Mesenchymal stem cell (in vitro differentiated cells and primary cell): ENCODE measurements around the gene KRTAP10-11.

Experiments
- DNase-seq: peaks from one replicate; pipeline ENCODE4 v3.0.0-alpha.2; 2013
- H2AFZ ChIP-seq: one replicate; pipeline ENCODE4 v1.6.1; 2013; ENCODE audit warnings: low read depth, mild to moderate bottlenecking, control low read depth, inconsistent platforms, low read length, moderate library complexity
- H2AK5ac ChIP-seq: 2 replicates; pipeline ENCODE4 v1.6.1; 2013; ENCODE audit warnings: low read length, moderate library complexity, mild to moderate bottlenecking, inconsistent platforms; ENCODE audit not compliant: severe bottlenecking
- H2BK120ac ChIP-seq: one replicate; pipeline ENCODE4 v1.6.1; 2013; ENCODE audit warnings: low read depth, mild to moderate bottlenecking, inconsistent platforms, low read length, moderate library complexity
- H2BK12ac ChIP-seq, 2 experiments: one replicate each; pipeline ENCODE4 v1.6.1; 2013; ENCODE audit warnings: inconsistent platforms in 2 of 2, low read length in 2 of 2, mild to moderate bottlenecking in 2 of 2, moderate library complexity in 2 of 2, control low read depth in 1 of 2
- H2BK15ac ChIP-seq: one replicate; pipeline ENCODE4 v1.6.1; 2013; ENCODE audit warnings: mild to moderate bottlenecking, low read depth, inconsistent platforms; ENCODE audit not compliant: poor library complexity, severe bottlenecking
- H2BK5ac ChIP-seq: 2 replicates; pipeline ENCODE4 v1.6.1; 2013; ENCODE audit warnings: low read depth, mild to moderate bottlenecking, low read length, control low read depth, inconsistent platforms; ENCODE audit not compliant: poor library complexity, severe bottlenecking
- H3K14ac ChIP-seq, 2 experiments: one replicate each; pipeline ENCODE4 v1.6.1; 2013; ENCODE audit warnings: inconsistent platforms in 2 of 2, low read length in 2 of 2, control low read depth in 1 of 2, mild to moderate bottlenecking in 1 of 2, moderate library complexity in 1 of 2
- H3K18ac ChIP-seq, 2 experiments: one replicate each; pipeline ENCODE4 v1.6.1; 2013; ENCODE audit warnings: inconsistent platforms in 2 of 2, low read length in 2 of 2, control low read depth in 1 of 2, low read depth in 1 of 2, mild to moderate bottlenecking in 1 of 2
- H3K23ac ChIP-seq, 2 experiments: one replicate each; pipeline ENCODE4 v1.6.1; 2013; ENCODE audit warnings: inconsistent platforms in 2 of 2, low read length in 2 of 2, mild to moderate bottlenecking in 2 of 2, moderate library complexity in 2 of 2, control low read depth in 1 of 2
- H3K27ac ChIP-seq: 2 replicates; pipeline ENCODE4 v1.5.1; 2013; ENCODE audit warnings: mild to moderate bottlenecking, moderate library complexity, low read length, control low read depth, inconsistent platforms; ENCODE audit not compliant: poor library complexity, severe bottlenecking
- H3K27me3 ChIP-seq, 2 experiments: 2 replicates each; pipeline versions ENCODE4 v1.6.1 to v1.7.0; 2013; ENCODE audit warnings: low read length in 2 of 2, mild to moderate bottlenecking in 2 of 2, moderate library complexity in 2 of 2, control low read depth in 1 of 2, inconsistent platforms in 1 of 2; ENCODE audit not compliant: control insufficient read depth in 1 of 2, insufficient read depth in 1 of 2
- H3K36me3 ChIP-seq, 2 experiments: 2 replicates each; pipeline versions ENCODE4 v1.6.1 to v1.7.0; 2013; ENCODE audit warnings: low read length in 2 of 2, control low read depth in 1 of 2, inconsistent platforms in 1 of 2, low read depth in 1 of 2, mild to moderate bottlenecking in 1 of 2; ENCODE audit not compliant: insufficient read depth in 2 of 2, control insufficient read depth in 1 of 2
- H3K4ac ChIP-seq, 2 experiments: one replicate each; pipeline ENCODE4 v1.6.1; 2013; ENCODE audit warnings: inconsistent platforms in 2 of 2, low read length in 2 of 2, mild to moderate bottlenecking in 2 of 2, moderate library complexity in 2 of 2, control low read depth in 1 of 2, low read depth in 1 of 2
- H3K4me1 ChIP-seq: 2 replicates; pipeline ENCODE4 v1.6.1; 2013; ENCODE audit warnings: low read depth, low read length, control low read depth; ENCODE audit not compliant: control insufficient read depth, insufficient read depth
- H3K4me2 ChIP-seq: 2 replicates; pipeline ENCODE4 v1.6.1; 2013; ENCODE audit warnings: low read length, mild to moderate bottlenecking, inconsistent platforms; ENCODE audit not compliant: poor library complexity, severe bottlenecking
- H3K4me3 ChIP-seq, 2 experiments: 2 replicates each; pipeline versions ENCODE4 v1.5.1 to v1.7.0; 2013; ENCODE audit warnings: low read length in 2 of 2, mild to moderate bottlenecking in 2 of 2, control low read depth in 1 of 2, low read depth in 1 of 2; ENCODE audit not compliant: insufficient read depth in 1 of 2
- H3K79me1 ChIP-seq: replicated peaks from 2 replicates; pipeline ENCODE4 v1.6.1; 2013; ENCODE audit warnings: mild to moderate bottlenecking, control low read depth, low read length, inconsistent platforms; ENCODE audit not compliant: poor library complexity, severe bottlenecking
- H3K9ac ChIP-seq: 2 replicates; pipeline ENCODE4 v1.7.0; 2013; ENCODE audit warnings: mild to moderate bottlenecking, low read length, moderate library complexity
- H3K9me3 ChIP-seq: 2 replicates; pipeline ENCODE4 v1.7.0; 2013; ENCODE audit warnings: mild to moderate bottlenecking, low read length; ENCODE audit not compliant: control insufficient read depth
- H4K8ac ChIP-seq: one replicate; pipeline ENCODE4 v1.6.1; 2013; ENCODE audit warnings: inconsistent platforms, mild to moderate bottlenecking, low read length, moderate library complexity
- H4K91ac ChIP-seq: one replicate; pipeline ENCODE4 v1.6.1; 2013; ENCODE audit warnings: mild to moderate bottlenecking, low read length, inconsistent platforms
- WGBS: methylation state at CpG from one replicate; pipeline ENCODE4 v1.1.7; 2013; ENCODE audit warnings: mixed read lengths; 5-methylcytosine and 5-hydroxymethylcytosine counted together

Gene KRTAP10-11

GRCh38 chr21:44671911-44672310 lies 25.7 kb downstream of the KRTAP10-11 start:
- no peaks in the 10 kb centered on the region for H3K36me3 ChIP-seq
- no peaks in the 10 kb centered on the region for H3K4me1 ChIP-seq
- WGBS: 64% methylated on average over 1 of the region's 1 CpG
- H3K14ac ChIP-seq: no peak overlapping the region
- H3K27ac ChIP-seq: no peak overlapping the region
- H2BK5ac ChIP-seq: no peak overlapping the region
- no peak overlapping the region for H4K91ac ChIP-seq
- H2AK5ac ChIP-seq: no peak overlapping the region
- no peak overlapping the region for H2AFZ ChIP-seq
- no peak overlapping the region for H2BK120ac ChIP-seq
- no peak overlapping the region for H3K4ac ChIP-seq
- no peak overlapping the region for H3K23ac ChIP-seq
- no peak overlapping the region for H2BK15ac ChIP-seq
- H3K27me3 ChIP-seq: peaks cover 2 to 5% of the 10 kb centered on the region in 2 experiments
- peaks cover 41% of the 10 kb centered on the region for H3K9me3 ChIP-seq
- no peak overlapping the region for H2BK12ac ChIP-seq
- H3K4me3 ChIP-seq: no peak overlapping the region
- H3K4me2 ChIP-seq: no peak overlapping the region
- no peak overlapping the region for H3K18ac ChIP-seq
- H3K79me1 ChIP-seq: no peaks in the 10 kb centered on the region
- DNase-seq: no peak
- H4K8ac ChIP-seq: no peak overlapping the region
- H3K9ac ChIP-seq: no peak overlapping the region

- no peak overlapping the region for H3K4me2 ChIP-seq
- H2AFZ ChIP-seq: no peak overlapping the region
- H4K91ac ChIP-seq: no peak overlapping the region
- H3K79me1 ChIP-seq: no peaks in the 10 kb centered on the region
- no peak overlapping the region for H3K18ac ChIP-seq
- peaks cover 17 to 20% of the 10 kb centered on the region in 2 experiments for H3K27me3 ChIP-seq
- no peak for DNase-seq
- H3K23ac ChIP-seq: no peak overlapping the region
- no peak overlapping the region for H3K14ac ChIP-seq
- H2BK12ac ChIP-seq: no peak overlapping the region
- 87% methylated on average over 11 of the region's 13 CpGs for WGBS
- H4K8ac ChIP-seq: no peak overlapping the region
- H3K4me1 ChIP-seq: no peaks in the 10 kb centered on the region
- H2BK5ac ChIP-seq: no peak overlapping the region
- no peaks in the 10 kb centered on the region for H3K36me3 ChIP-seq
- H3K9me3 ChIP-seq: peaks cover 4% of the 10 kb centered on the region
- H2BK120ac ChIP-seq: no peak overlapping the region
- no peak overlapping the region for H2AK5ac ChIP-seq
- no peak overlapping the region for H3K4me3 ChIP-seq
- no peak overlapping the region for H3K27ac ChIP-seq
- no peak overlapping the region for H2BK15ac ChIP-seq
- H3K4ac ChIP-seq: no peak overlapping the region
- no peak overlapping the region for H3K9ac ChIP-seq
Measured at GRCh38 chr21:44677881-44678280, 31.7 kb downstream of the KRTAP10-11 start.

GRCh38 chr21:44681152-44681551 lies 34.9 kb downstream of the KRTAP10-11 start:
- Histone ChIP-seq H3K36me3 (no peaks in the 10 kb centered on the region), H4K8ac (no peak overlapping the region), H3K18ac (no peak overlapping the region), H3K9ac (no peak overlapping the region), H3K4ac (no peak overlapping the region), H3K4me3 (no peak overlapping the region), H2AK5ac (no peak overlapping the region), H3K27me3 (peaks cover 28 to 29% of the 10 kb centered on the region in 2 experiments), H3K9me3 (no peaks in the 10 kb centered on the region), H2BK15ac (no peak overlapping the region), H2BK120ac (no peak overlapping the region), H3K4me1 (no peaks in the 10 kb centered on the region), H3K79me1 (no peaks in the 10 kb centered on the region), H2AFZ (no peak overlapping the region), H4K91ac (no peak overlapping the region), H3K27ac (no peak overlapping the region), H2BK5ac (no peak overlapping the region), H3K14ac (no peak overlapping the region), H3K23ac (no peak overlapping the region), H2BK12ac (no peak overlapping the region), H3K4me2 (no peak overlapping the region)
- no peak for DNase-seq
- 74% methylated on average over 11 of the region's 11 CpGs for WGBS

- Histone ChIP-seq H2BK120ac (no peak within 1 kb of the TSS), H3K18ac (no peak within 1 kb of the TSS), H3K79me1 (no peaks in the 10 kb centered on the region), H3K23ac (no peak within 1 kb of the TSS), H3K27ac (no peak within 1 kb of the TSS), H2BK15ac (no peak within 1 kb of the TSS), H4K91ac (peak within 1 kb of the TSS; percentile 56), H3K9me3 (no peaks in the 10 kb centered on the region), H3K36me3 (no peaks in the 10 kb centered on the region), H2AFZ (no peak within 1 kb of the TSS), H3K27me3 (peaks cover 28 to 32% of the 10 kb centered on the region in 2 experiments), H3K4me3 (no peak within 1 kb of the TSS), H4K8ac (no peak within 1 kb of the TSS), H2BK12ac (no peak within 1 kb of the TSS), H3K4ac (no peak within 1 kb of the TSS), H3K4me2 (no peak within 1 kb of the TSS), H3K4me1 (no peaks in the 10 kb centered on the region), H3K14ac (no peak within 1 kb of the TSS), H2BK5ac (no peak within 1 kb of the TSS), H2AK5ac (no peak within 1 kb of the TSS), H3K9ac (no peak within 1 kb of the TSS)
- no peak for DNase-seq
- WGBS: 87% methylated on average over 23 of the region's 23 CpGs
Measured at GRCh38 chr21:44681861-44682579, 35.8 kb downstream of the KRTAP10-11 start, which contains the start of gene KRTAP12-1. TSS of gene KRTAP12-1 (minus strand) at chr21:44682163. CDS start at chr21:44682123, 40 bp downstream.
